HG02981 (cell line): ENCODE data around the gene PRLR.

Experiments
- ATAC-seq: cut with Tn5 transposase; IDR thresholded peaks from one replicate; pipeline ENCODE4 v1.9.1; 2021; ENCODE audit warnings: mild to moderate bottlenecking, moderate library complexity; ENCODE audit not compliant: unreplicated experiment

Gene PRLR

DNA sequence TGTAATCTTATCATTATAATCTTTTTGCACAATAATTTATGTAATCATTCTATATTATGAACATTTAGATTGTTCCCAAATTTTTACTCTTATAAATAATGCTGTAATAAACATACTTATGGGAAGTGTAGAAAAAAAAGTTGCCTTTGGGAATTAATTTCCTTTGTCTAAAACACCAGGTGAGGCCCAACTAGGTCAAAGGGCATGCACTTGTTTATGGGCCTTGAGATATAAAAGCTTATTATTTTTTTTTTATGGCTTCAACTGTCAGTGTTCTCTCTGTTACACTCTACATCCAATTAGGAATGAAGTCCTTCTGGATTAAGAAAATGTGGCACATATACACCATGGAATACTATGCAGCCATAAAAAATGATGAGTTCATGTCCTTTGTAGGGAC is 6.5 kb upstream of the PRLR start:
- ATAC-seq, result no peak

GRCh38 chr5:35233601-35234000 is 3.3 kb upstream of the PRLR start:
- ATAC-seq, result no peak

DNA sequence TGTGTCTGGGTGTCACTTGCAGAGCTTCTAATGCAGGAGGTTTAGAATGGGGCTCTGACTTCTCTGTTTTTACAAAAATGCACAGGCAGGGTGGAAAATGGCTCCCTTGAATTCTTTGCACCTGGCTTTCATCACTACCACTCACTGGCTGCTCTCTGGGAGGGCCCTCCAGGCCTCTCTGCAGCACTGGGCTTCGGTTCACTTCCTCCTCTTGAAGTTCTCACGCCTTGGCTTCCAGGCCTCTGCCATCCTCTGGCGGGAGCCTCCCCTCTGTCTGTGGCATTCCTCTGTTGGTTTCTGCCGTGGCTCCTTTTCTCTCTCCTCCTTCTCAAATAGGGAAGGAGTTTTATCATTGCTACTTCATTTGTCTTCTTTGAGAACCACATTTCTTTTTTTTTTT is 2.8 kb upstream of the PRLR start:
- no peak for ATAC-seq

GRCh38 chr5:35232124-35232523 is 1.8 kb upstream of the PRLR start:
- no peak for ATAC-seq

DNA sequence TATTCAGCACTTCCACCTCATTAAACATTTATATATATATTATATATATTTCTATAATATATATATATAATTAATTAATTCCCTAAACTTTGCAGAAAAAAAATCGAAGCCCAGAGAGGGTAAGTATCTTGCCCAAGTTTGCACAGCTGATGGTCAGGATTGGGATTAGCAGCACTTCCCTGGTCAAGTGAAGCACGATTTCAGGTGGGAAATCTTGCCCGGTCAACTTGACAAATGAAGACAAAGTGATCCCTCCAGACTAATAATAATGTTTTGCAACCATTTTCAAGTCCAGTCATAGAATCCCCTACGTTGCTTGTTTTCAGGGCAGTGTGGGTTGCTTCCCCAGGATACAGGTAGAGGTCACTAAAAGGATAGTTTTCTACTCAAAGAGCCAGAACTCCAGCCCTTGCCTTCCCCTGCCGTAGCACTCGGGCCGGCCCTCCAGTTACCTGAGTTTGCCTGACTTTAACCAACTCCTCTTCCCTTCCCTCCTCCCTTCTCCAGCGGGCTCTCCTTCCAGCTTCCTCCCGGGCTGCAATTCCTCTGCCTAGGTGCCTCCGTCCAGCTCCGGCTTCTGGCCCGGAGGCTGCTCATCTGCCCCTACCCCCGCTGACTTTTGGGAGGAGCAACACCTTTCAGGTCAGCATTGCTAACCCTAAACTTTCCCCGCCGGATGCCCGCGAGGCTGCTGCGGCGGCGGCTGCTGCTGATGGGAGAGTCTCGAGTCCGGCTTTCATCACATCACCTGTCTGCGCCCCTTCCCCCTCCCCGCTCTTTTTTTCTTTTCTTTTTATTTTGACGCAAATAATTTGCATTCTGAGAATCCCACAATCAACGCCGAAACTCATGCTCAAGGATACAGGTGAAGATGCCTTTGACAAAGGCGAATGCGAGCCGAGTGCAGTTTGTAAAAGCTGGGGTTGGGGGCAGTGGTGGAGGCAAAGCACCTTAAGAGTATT is 930 bp downstream of the PRLR start:
- ATAC-seq, result peak; percentile 60

- no peak for ATAC-seq
These were observed 2.0 kb downstream of the PRLR start for GRCh38 chr5:35228310-35228709.

- no peak for ATAC-seq
These were observed 2.6 kb downstream of the PRLR start for GRCh38 chr5:35227720-35228119.

DNA sequence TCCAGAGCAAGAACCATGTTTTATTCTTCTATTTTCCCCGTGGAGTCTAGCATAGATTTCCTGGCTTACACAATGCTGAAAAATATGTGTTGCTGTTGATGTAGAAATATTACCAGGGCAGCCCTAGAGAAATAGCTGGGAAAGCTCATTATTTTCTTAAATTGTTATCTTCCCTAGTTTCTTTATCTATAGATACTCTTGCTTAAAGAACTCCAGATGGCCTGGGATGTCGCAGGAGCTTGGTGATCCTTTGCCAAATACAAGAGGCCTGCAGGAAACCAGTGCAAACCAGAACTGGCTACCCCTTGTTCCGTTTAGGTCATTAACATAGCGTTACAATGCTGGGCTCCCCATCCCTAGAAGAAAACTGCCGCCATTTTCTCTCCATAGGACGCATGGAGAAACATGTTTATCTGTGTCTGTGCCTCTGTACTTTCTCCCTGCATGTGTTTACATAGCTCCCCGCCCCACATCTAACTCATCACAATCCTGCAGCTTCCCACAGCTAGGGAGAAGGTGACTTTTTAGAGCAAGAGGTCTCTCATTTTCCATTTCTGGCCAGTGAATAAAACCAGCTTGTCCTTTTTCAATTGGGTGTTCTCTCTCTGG is 6.4 kb downstream of the PRLR start:
- no peak for ATAC-seq

- ATAC-seq, result no peak
These were observed 9.3 kb downstream of the PRLR start for GRCh38 chr5:35220967-35221366.

DNA sequence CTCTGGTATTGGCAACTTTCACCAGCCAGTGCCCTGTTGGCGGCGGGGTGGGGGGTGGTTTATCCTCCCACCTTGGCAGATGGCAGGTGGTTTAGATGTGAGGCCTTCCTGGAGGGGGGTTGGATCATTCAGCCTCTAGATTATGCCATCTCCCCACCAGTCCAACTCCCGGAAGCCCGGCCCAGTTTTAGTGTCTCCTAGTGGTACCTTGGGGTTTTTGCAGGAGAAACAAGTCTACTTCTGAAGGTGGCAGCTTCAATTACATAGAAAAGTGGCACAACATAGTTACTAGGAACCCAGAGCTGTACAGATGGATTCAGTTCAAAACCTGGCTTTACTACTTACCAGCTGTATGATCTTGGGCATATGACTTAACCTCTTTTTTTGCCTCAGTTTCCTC is 11.3 kb downstream of the PRLR start:
- no peak for ATAC-seq

GRCh38 chr5:35214051-35214450 is 16.2 kb downstream of the PRLR start:
- ATAC-seq, result no peak

- ATAC-seq, result no peak
These were observed 16.7 kb downstream of the PRLR start for GRCh38 chr5:35213608-35214007.

DNA sequence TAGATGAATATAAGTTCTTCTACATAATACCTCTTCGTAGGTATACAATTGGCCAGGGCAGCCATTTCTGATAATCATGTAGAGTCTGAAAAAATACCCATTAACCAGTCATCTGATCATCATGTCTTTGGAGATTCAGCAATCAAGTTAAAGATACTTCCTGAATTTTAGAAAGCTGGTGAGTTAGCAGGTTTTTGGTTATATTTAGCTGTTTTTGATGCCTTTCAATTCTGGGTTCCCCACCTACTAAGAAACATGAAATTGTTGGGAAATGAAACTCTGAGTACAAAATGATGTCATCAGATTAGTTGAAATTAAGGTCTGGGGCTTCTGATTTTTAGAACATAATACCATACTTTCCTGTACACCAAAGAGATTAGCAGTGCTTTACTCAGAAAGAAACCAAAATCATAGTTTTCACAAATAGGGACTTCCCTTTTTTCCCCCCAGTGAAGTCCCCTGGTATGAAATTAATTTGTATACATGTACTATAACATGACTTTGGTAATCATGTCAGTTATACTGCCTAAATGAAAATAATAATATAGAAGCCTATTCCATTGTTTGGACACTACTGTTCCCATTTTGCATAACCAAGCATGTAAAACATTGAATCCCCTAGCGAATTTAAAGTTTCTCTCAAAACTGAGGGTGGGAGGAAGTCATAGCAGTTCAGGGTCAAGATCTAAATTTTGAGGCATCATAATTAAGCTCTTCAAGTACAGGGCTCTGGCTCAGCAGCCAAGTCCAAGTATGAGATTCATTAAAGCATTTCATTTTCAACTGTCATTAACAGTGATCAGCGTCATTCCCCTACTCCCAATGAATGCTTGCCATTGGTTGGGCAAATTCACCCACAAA is 17.9 kb downstream of the PRLR start:
- peak; percentile 86 for ATAC-seq

DNA sequence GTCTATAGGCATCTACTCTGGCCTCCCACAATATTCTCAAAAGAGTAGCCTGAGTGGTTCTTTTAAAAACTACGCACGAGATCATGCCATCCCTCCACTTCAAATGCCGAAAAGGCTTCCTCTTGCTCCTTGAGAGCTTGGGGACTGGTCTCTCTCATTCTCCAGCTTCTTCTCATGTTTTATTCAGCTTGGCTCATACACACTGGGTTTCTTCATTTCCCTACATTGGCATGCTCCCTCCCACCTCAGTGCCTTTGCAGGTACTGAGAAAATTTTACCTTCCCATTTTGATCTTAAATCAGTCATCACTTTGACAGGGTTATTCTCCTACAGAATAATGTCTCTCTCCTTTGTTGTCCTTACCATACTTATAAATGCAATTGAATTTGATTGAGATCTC is 20.4 kb downstream of the PRLR start:
- no peak for ATAC-seq

GRCh38 chr5:35205606-35206005 is 24.7 kb downstream of the PRLR start:
- no peak for ATAC-seq

DNA sequence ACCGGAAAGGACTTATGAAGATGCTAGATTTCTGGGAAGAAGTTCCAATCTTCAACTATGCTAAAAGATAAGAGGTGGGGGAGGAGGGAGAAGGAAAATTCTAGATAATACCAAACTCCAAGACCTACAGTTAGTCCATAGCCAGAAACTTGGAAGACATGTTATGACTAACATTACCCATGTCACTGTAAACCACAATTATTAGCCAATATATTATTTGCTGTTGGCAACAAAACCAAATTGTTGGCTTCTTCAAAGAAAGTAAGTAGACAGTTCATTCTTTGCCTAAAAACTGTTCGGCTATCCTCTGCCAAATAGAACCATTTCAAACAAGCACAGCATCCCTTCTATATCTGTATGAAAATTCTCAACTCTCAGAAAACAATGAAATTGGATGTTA is 25.1 kb downstream of the PRLR start:
- ATAC-seq, result no peak

- no peak for ATAC-seq
These were observed 26.9 kb downstream of the PRLR start for GRCh38 chr5:35203403-35203802.

GRCh38 chr5:35202319-35203111 is 27.8 kb downstream of the PRLR start:
- ATAC-seq, result peak; percentile 73

GRCh38 chr5:35201291-35201690 is 29.0 kb downstream of the PRLR start:
- ATAC-seq, result no peak

- ATAC-seq, result no peak
These were observed 30.4 kb downstream of the PRLR start for GRCh38 chr5:35199886-35200285.

- no peak for ATAC-seq
These were observed 31.6 kb downstream of the PRLR start for GRCh38 chr5:35198686-35199085.
